ENCODE measurements around the gene MILR1. TPM values are rescaled to one million over a fixed set of nuclear protein-coding genes. Genes with fewer than 3 reads are reported as not detected.

MILR1 gene
- polyA plus RNA-seq, 1 donor: 6.2 TPM

GRCh38 chr17:64470625-64471024 lies 21.7 kb downstream of the MILR1 start:
- DNase-seq: no peak
- H3K36me3 ChIP-seq (ENCODE audit: control insufficient read depth, insufficient read depth, low read length): no peaks in the 10 kb centered on the region
- H3K9me3 ChIP-seq (ENCODE audit: control insufficient read depth, low read depth, low read length): no peaks in the 10 kb centered on the region
- no peak overlapping the region for H3K27ac ChIP-seq (ENCODE audit: low read length)
- H3K4me3 ChIP-seq (ENCODE audit: low read length): no peak overlapping the region
- H3K27me3 ChIP-seq (ENCODE audit: control insufficient read depth, insufficient read depth, low read length): no peaks in the 10 kb centered on the region
- no CpG with 5 or more reads among the region's 4 CpGs for WGBS (ENCODE audit: insufficient coverage, low lambda C conversion rate)
- H3K4me1 ChIP-seq (ENCODE audit: control insufficient read depth, insufficient read depth, low read length): no peaks in the 10 kb centered on the region

GRCh38 chr17:64471440-64471839 lies 22.5 kb downstream of the MILR1 start:
- H3K27ac ChIP-seq (ENCODE audit: low read length): no peak overlapping the region
- no peaks in the 10 kb centered on the region for H3K36me3 ChIP-seq (ENCODE audit: control insufficient read depth, insufficient read depth, low read length)
- H3K27me3 ChIP-seq (ENCODE audit: control insufficient read depth, insufficient read depth, low read length): no peaks in the 10 kb centered on the region
- 100% methylated on average over 1 of the region's 3 CpGs for WGBS (ENCODE audit: insufficient coverage, low lambda C conversion rate)
- H3K4me1 ChIP-seq (ENCODE audit: control insufficient read depth, insufficient read depth, low read length): no peaks in the 10 kb centered on the region
- DNase-seq: no peak
- no peaks in the 10 kb centered on the region for H3K9me3 ChIP-seq (ENCODE audit: control insufficient read depth, low read depth, low read length)
- no peak overlapping the region for H3K4me3 ChIP-seq (ENCODE audit: low read length)

GRCh38 chr17:64472564-64472963 lies 23.6 kb downstream of the MILR1 start:
- whole genome bisulfite sequencing (ENCODE audit: insufficient coverage, low lambda C conversion rate): no CpG with 5 or more reads among the region's 2 CpGs
- H3K9me3 ChIP-seq (ENCODE audit: control insufficient read depth, low read depth, low read length): no peaks in the 10 kb centered on the region
- no peak overlapping the region for H3K27ac ChIP-seq (ENCODE audit: low read length)
- no peaks in the 10 kb centered on the region for H3K27me3 ChIP-seq (ENCODE audit: control insufficient read depth, insufficient read depth, low read length)
- no peaks in the 10 kb centered on the region for H3K4me1 ChIP-seq (ENCODE audit: control insufficient read depth, insufficient read depth, low read length)
- peaks cover 2% of the 10 kb centered on the region for H3K36me3 ChIP-seq (ENCODE audit: control insufficient read depth, insufficient read depth, low read length)
- H3K4me3 ChIP-seq (ENCODE audit: low read length): no peak overlapping the region
- DNase-seq: no peak

GRCh38 chr17:64477849-64478248 lies 28.9 kb downstream of the MILR1 start:
- Histone ChIP-seq H3K36me3 (ENCODE audit: control insufficient read depth, insufficient read depth, low read length) (peaks cover 18% of the 10 kb centered on the region), H3K9me3 (ENCODE audit: control insufficient read depth, low read depth, low read length) (no peaks in the 10 kb centered on the region), H3K4me3 (ENCODE audit: low read length) (no peak overlapping the region), H3K27ac (ENCODE audit: low read length) (no peak overlapping the region), H3K27me3 (ENCODE audit: control insufficient read depth, insufficient read depth, low read length) (no peaks in the 10 kb centered on the region), H3K4me1 (ENCODE audit: control insufficient read depth, insufficient read depth, low read length) (no peaks in the 10 kb centered on the region)
- DNase-seq: no peak
- WGBS (ENCODE audit: insufficient coverage, low lambda C conversion rate): 40% methylated on average over 1 of the region's 1 CpG

GRCh38 chr17:64480951-64481350 lies 32.0 kb downstream of the MILR1 start:
- Histone ChIP-seq H3K9me3 (ENCODE audit: control insufficient read depth, low read depth, low read length) (no peaks in the 10 kb centered on the region), H3K27ac (ENCODE audit: low read length) (no peak overlapping the region)
- DNase-seq: no peak

GRCh38 chr17:64484380-64484779 lies 35.5 kb downstream of the MILR1 start:
- DNase-seq: no peak
- no peak overlapping the region for H3K4me3 ChIP-seq (ENCODE audit: low read length)
- H3K27ac ChIP-seq (ENCODE audit: low read length): no peak overlapping the region
- H3K9me3 ChIP-seq (ENCODE audit: control insufficient read depth, low read depth, low read length): no peaks in the 10 kb centered on the region
- no CpG with 5 or more reads among the region's 3 CpGs for WGBS (ENCODE audit: insufficient coverage, low lambda C conversion rate)
- H3K36me3 ChIP-seq (ENCODE audit: control insufficient read depth, insufficient read depth, low read length): peaks cover 54% of the 10 kb centered on the region
- no peaks in the 10 kb centered on the region for H3K27me3 ChIP-seq (ENCODE audit: control insufficient read depth, insufficient read depth, low read length)
- no peaks in the 10 kb centered on the region for H3K4me1 ChIP-seq (ENCODE audit: control insufficient read depth, insufficient read depth, low read length)

More at GRCh38 chr17:64480951-64481350, 32.0 kb downstream of the MILR1 start:
- Histone ChIP-seq H3K4me1 (ENCODE audit: control insufficient read depth, insufficient read depth, low read length) (no peaks in the 10 kb centered on the region), H3K36me3 (ENCODE audit: control insufficient read depth, insufficient read depth, low read length) (peaks cover 45% of the 10 kb centered on the region), H3K4me3 (ENCODE audit: low read length) (no peak overlapping the region), H3K27me3 (ENCODE audit: control insufficient read depth, insufficient read depth, low read length) (no peaks in the 10 kb centered on the region)
- WGBS (ENCODE audit: insufficient coverage, low lambda C conversion rate): no CpG with 5 or more reads among the region's 1 CpG

GRCh38 chr17:64488301-64488700 lies 39.4 kb downstream of the MILR1 start:
- Histone ChIP-seq H3K36me3 (ENCODE audit: control insufficient read depth, insufficient read depth, low read length) (peaks cover 69% of the 10 kb centered on the region), H3K27ac (ENCODE audit: low read length) (no peak overlapping the region), H3K4me3 (ENCODE audit: low read length) (no peak overlapping the region), H3K4me1 (ENCODE audit: control insufficient read depth, insufficient read depth, low read length) (no peaks in the 10 kb centered on the region), H3K27me3 (ENCODE audit: control insufficient read depth, insufficient read depth, low read length) (no peaks in the 10 kb centered on the region), H3K9me3 (ENCODE audit: control insufficient read depth, low read depth, low read length) (no peaks in the 10 kb centered on the region)
- no CpG with 5 or more reads among the region's 2 CpGs for WGBS (ENCODE audit: insufficient coverage, low lambda C conversion rate)
- DNase-seq: no peak

GRCh38 chr17:64491034-64491860 lies 42.3 kb downstream of the MILR1 start:
- no peak for DNase-seq
- H3K27ac ChIP-seq (ENCODE audit: low read length): no peak overlapping the region
- H3K36me3 ChIP-seq (ENCODE audit: control insufficient read depth, insufficient read depth, low read length): peaks cover 44% of the 10 kb centered on the region
- H3K9me3 ChIP-seq (ENCODE audit: control insufficient read depth, low read depth, low read length): no peaks in the 10 kb centered on the region
- H3K4me3 ChIP-seq (ENCODE audit: low read length): no peak overlapping the region
- H3K27me3 ChIP-seq (ENCODE audit: control insufficient read depth, insufficient read depth, low read length): no peaks in the 10 kb centered on the region
- H3K4me1 ChIP-seq (ENCODE audit: control insufficient read depth, insufficient read depth, low read length): no peaks in the 10 kb centered on the region
- 100% methylated on average over 4 of the region's 13 CpGs for WGBS (ENCODE audit: insufficient coverage, low lambda C conversion rate)

- Histone ChIP-seq H3K27me3 (ENCODE audit: control insufficient read depth, insufficient read depth, low read length) (no peaks in the 10 kb centered on the region), H3K9me3 (ENCODE audit: control insufficient read depth, low read depth, low read length) (no peaks in the 10 kb centered on the region), H3K4me3 (ENCODE audit: low read length) (no peak overlapping the region), H3K4me1 (ENCODE audit: control insufficient read depth, insufficient read depth, low read length) (no peaks in the 10 kb centered on the region), H3K27ac (ENCODE audit: low read length) (no peak overlapping the region), H3K36me3 (ENCODE audit: control insufficient read depth, insufficient read depth, low read length) (peaks cover 44% of the 10 kb centered on the region)
- no peak for DNase-seq
- no CpG with 5 or more reads among the region's 3 CpGs for WGBS (ENCODE audit: insufficient coverage, low lambda C conversion rate)
Measured at GRCh38 chr17:64491994-64492393, 43.1 kb downstream of the MILR1 start.

GRCh38 chr17:64492481-64493109 lies 43.7 kb downstream of the MILR1 start:
- WGBS (ENCODE audit: insufficient coverage, low lambda C conversion rate): 100% methylated on average over 1 of the region's 6 CpGs
- Histone ChIP-seq H3K27me3 (ENCODE audit: control insufficient read depth, insufficient read depth, low read length) (no peaks in the 10 kb centered on the region), H3K4me3 (ENCODE audit: low read length) (no peak overlapping the region), H3K9me3 (ENCODE audit: control insufficient read depth, low read depth, low read length) (no peaks in the 10 kb centered on the region), H3K4me1 (ENCODE audit: control insufficient read depth, insufficient read depth, low read length) (peaks cover 5% of the 10 kb centered on the region), H3K27ac (ENCODE audit: low read length) (no peak overlapping the region), H3K36me3 (ENCODE audit: control insufficient read depth, insufficient read depth, low read length) (peaks cover 46% of the 10 kb centered on the region)
- no peak for DNase-seq

All from large intestine (tissue), 3 donors.